COLO668 (cell line): ENCODE results near the gene CASKIN2.
"Not testable (repeated sequence)": the region's sequence is repeated elsewhere in the genome, so short reads cannot be mapped to it uniquely, and the experiment has no call there.

ENCODE experiments used
- DNase-seq: peaks from one replicate; lab custom pipeline; 2025; ENCODE audit not compliant: unreplicated experiment; lab: John Stamatoyannopoulos, UW

The CASKIN2 gene

GRCh38 chr17:75490953-75491649 lies 24.2 kb downstream of the CASKIN2 start:
- DNase-seq = no peak

GRCh38 chr17:75490173-75490743 lies 25.1 kb downstream of the CASKIN2 start:
- DNase-seq = no peak

- no peak for DNase-seq
Observed at GRCh38 chr17:75489511-75489955, 25.8 kb downstream of the CASKIN2 start.

GRCh38 chr17:75488693-75489510 lies 26.4 kb downstream of the CASKIN2 start:
- no peak for DNase-seq

GRCh38 chr17:75487351-75488070 lies 27.8 kb downstream of the CASKIN2 start:
- no peak for DNase-seq

GRCh38 chr17:75486951-75487350 lies 28.4 kb downstream of the CASKIN2 start:
- no peak for DNase-seq

GRCh38 chr17:75486151-75486550 lies 29.2 kb downstream of the CASKIN2 start:
- DNase-seq = no peak

- DNase-seq = no peak
Observed at GRCh38 chr17:75485688-75486087, 29.6 kb downstream of the CASKIN2 start.

- no peak for DNase-seq
Observed at GRCh38 chr17:75482098-75482942, 33.0 kb downstream of the CASKIN2 start.

- no peak for DNase-seq
Observed at GRCh38 chr17:75481194-75482068, 33.9 kb downstream of the CASKIN2 start.

- no peak for DNase-seq
Observed at GRCh38 chr17:75480281-75480680, 35.1 kb downstream of the CASKIN2 start.

- no peak for DNase-seq
Observed at GRCh38 chr17:75478508-75478907, 36.8 kb downstream of the CASKIN2 start.

- DNase-seq = not testable (repeated sequence)
Observed at GRCh38 chr17:75477490-75477862, 37.9 kb downstream of the CASKIN2 start.

GRCh38 chr17:75476752-75477489 lies 38.4 kb downstream of the CASKIN2 start:
- DNase-seq = no peak

GRCh38 chr17:75476271-75476671 lies 39.1 kb downstream of the CASKIN2 start:
- DNase-seq = no peak

GRCh38 chr17:75475851-75476250 lies 39.5 kb downstream of the CASKIN2 start:
- no peak for DNase-seq

- DNase-seq = no peak
Observed at GRCh38 chr17:75475144-75475835, 40.0 kb downstream of the CASKIN2 start.

- DNase-seq = no peak
Observed at GRCh38 chr17:75474736-75475135, 40.6 kb downstream of the CASKIN2 start.
